Neural cell (in vitro differentiated cells): Measurements from ENCODE around the gene SDR42E1. TPM values are rescaled to one million over a fixed set of nuclear protein-coding genes. Genes with fewer than 3 reads are reported as not detected.

Experiments used
- H2AFZ ChIP-seq: fragments of 200-600, 300-800 bp; sonication (generic), shearing (Covaris generic); 2 replicates; pipeline ENCODE4 v1.6.0; 2014; ENCODE audit warnings: low read depth, mild to moderate bottlenecking, antibody characterized with exemption, low read length, moderate library complexity
- H3F3A ChIP-seq: fragments of 200-600 bp; shearing (Covaris generic); 2 replicates; pipeline ENCODE4 v1.6.1; 2016; ENCODE audit warnings: mild to moderate bottlenecking, moderate library complexity, mixed read lengths, antibody characterized with exemption, low read length; ENCODE audit not compliant: insufficient read depth, poor library complexity, severe bottlenecking
- H3K27ac ChIP-seq: fragments of 200-600, 300-800 bp; sonication (generic), shearing (Covaris generic); 2 replicates; pipeline ENCODE4 v1.5.1; 2014; ENCODE audit warnings: mild to moderate bottlenecking, low read length, moderate library complexity
- H3K27me3 ChIP-seq: fragments of 300-800, 200-600 bp; sonication (generic), shearing (Covaris generic); 2 replicates; pipeline ENCODE4 v1.6.0; 2014; ENCODE audit warnings: mild to moderate bottlenecking, low read depth, low read length, moderate library complexity; ENCODE audit not compliant: insufficient read depth
- H3K36me3 ChIP-seq: fragments of 300-800, 200-600 bp; sonication (generic), shearing (Covaris generic); 2 replicates; pipeline ENCODE4 v1.5.1; 2014; ENCODE audit warnings: mild to moderate bottlenecking, antibody characterized with exemption, low read length, moderate library complexity; ENCODE audit not compliant: insufficient read depth
- H3K4me2 ChIP-seq: fragments of 300-800, 200-600 bp; sonication (generic), shearing (Covaris generic); 2 replicates; pipeline ENCODE4 v1.6.0; 2014; ENCODE audit warnings: mild to moderate bottlenecking, low read length
- H3K4me3 ChIP-seq: fragments of 300-800, 200-600 bp; sonication (generic), shearing (Covaris generic); 2 replicates; pipeline ENCODE4 v1.5.1; 2014; ENCODE audit warnings: mild to moderate bottlenecking, low read length, moderate library complexity
- H3K79me2 ChIP-seq: fragments of 200-600 bp; shearing (Covaris generic); replicated peaks from 2 replicates; pipeline ENCODE4 v1.6.0; 2014; ENCODE audit warnings: mild to moderate bottlenecking, low read length, moderate library complexity; ENCODE audit not compliant: insufficient read depth
- H3K9ac ChIP-seq: fragments of 300-800, 200-600 bp; sonication (generic), shearing (Covaris generic); 2 replicates; pipeline ENCODE4 v1.6.1; 2016; ENCODE audit warnings: mild to moderate bottlenecking, low read length, mixed read lengths
- H3K9me2 ChIP-seq: fragments of 200-600 bp; shearing (Covaris generic); 2 replicates; pipeline ENCODE4 v1.6.1; 2016; ENCODE audit warnings: mild to moderate bottlenecking, low read length, mixed read lengths; ENCODE audit not compliant: insufficient read depth
- H3K9me3 ChIP-seq: fragments of 200-600, 300-800 bp; sonication (generic), shearing (Covaris generic); 2 replicates; pipeline ENCODE4 v1.6.1; 2016; ENCODE audit warnings: mild to moderate bottlenecking, mixed run types, low read length, moderate library complexity, mixed read lengths
- H4K20me1 ChIP-seq: fragments of 200-600 bp; shearing (Covaris generic); 2 replicates; pipeline ENCODE4 v1.6.1; 2016; ENCODE audit warnings: mild to moderate bottlenecking, mixed run types; ENCODE audit not compliant: insufficient read depth
- EP300 ChIP-seq: fragments of 450-650 bp; conservative IDR thresholded peaks from 2 replicates; pipeline ENCODE4 v1.6.1; 2014; ENCODE audit warnings: antibody characterized with exemption, mild to moderate bottlenecking, moderate library complexity; ENCODE audit not compliant: poor library complexity, severe bottlenecking
- EZH2 ChIP-seq: fragments of 200-600, 300-800 bp; shearing (Covaris generic), sonication (generic); IDR thresholded peaks from 2 replicates; pipeline ENCODE4 v1.6.1; 2014; ENCODE audit warnings: antibody characterized with exemption, low read length, borderline replicate concordance, mild to moderate bottlenecking; ENCODE audit not compliant: insufficient read depth, poor library complexity, severe bottlenecking
- MXI1 ChIP-seq: fragments of 450-650 bp; conservative IDR thresholded peaks from 2 replicates; pipeline ENCODE4 v1.6.1; 2014; ENCODE audit warnings: antibody characterized with exemption, mild to moderate bottlenecking; ENCODE audit not compliant: poor library complexity, severe bottlenecking
- POLR2AphosphoS5 ChIP-seq: IDR thresholded peaks from 2 replicates; pipeline ENCODE4 v1.6.1; 2012
- RAD21 ChIP-seq: fragments of 450-650 bp; conservative IDR thresholded peaks from 2 replicates; pipeline ENCODE4 v1.6.1; 2014; ENCODE audit warnings: antibody characterized with exemption, mild to moderate bottlenecking, moderate library complexity
- REST ChIP-seq: IDR thresholded peaks from 2 replicates; pipeline ENCODE4 v1.6.1; 2012; ENCODE audit warnings: borderline replicate concordance
- SMC3 ChIP-seq: fragments of 450-650 bp; conservative IDR thresholded peaks from 2 replicates; pipeline ENCODE4 v1.6.1; 2014; ENCODE audit warnings: antibody characterized with exemption, mild to moderate bottlenecking, moderate library complexity; ENCODE audit not compliant: poor library complexity
- TAF1 ChIP-seq: IDR thresholded peaks from 2 replicates; pipeline ENCODE4 v1.6.1; 2012; ENCODE audit warnings: low read depth
- polyA plus RNA-seq: library from polyadenylated mRNA; depleted of rRNA; stranded (reverse); fragments of >200 nt; gene quantifications from 2 replicates; pipeline ENCODE4 v1.2.3, GENCODE V29; 2014
- TF ChIP-seq, protein P1 (sequence below): fragments of 450-650 bp; IDR thresholded peaks from 2 replicates; pipeline ENCODE4 v1.5.1; 2014; ENCODE audit warnings: antibody characterized with exemption, mild to moderate bottlenecking, moderate library complexity; ENCODE audit not compliant: poor library complexity, severe bottlenecking

SDR42E1 gene
- polyA plus RNA-seq, 1 donor from 2014 or later, result 0.02 TPM

DNA sequence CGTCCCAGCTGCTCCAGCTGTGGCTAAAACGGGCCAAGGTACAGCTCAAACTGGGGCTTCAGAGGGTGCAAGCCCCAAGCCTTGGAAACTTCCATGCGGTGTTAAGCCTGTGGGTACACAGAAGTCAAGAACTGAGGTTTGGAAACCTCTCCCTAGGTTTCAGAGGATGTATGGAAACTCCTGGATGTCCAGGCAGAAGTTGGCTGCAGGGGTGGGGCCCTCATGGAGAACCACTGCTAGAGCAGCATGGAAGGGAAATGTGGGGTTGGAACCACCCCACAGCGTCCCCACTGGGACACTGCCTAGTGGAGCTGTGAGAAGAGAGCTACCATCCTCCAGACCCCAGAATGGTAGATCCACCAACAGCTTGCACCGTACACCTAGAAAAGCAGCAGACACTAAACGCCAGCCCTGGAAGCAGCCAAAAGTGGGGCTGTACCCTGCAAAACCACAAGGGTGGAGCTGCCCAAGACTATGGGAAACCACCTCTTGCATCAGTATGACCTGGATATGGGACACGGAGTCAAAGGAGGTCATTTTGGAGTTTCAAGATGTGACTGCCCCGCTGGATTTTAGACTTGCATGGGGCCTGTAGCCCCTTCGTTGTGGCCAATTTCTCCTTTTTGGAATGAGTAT, 2.2 kb downstream of the SDR42E1 start:
- no peak overlapping the region for H3K4me2 ChIP-seq
- H2AFZ ChIP-seq, result no peak overlapping the region
- H3K9me3 ChIP-seq, result no peaks in the 10 kb centered on the region
- H3K4me3 ChIP-seq, result no peak overlapping the region
- no peaks in the 10 kb centered on the region for H3F3A ChIP-seq
- TF ChIP-seq RAD21 (no peak), MXI1 (no peak), SMC3 (no peak), EP300 (no peak), TAF1 (no peak), POLR2AphosphoS5 (no peak), EZH2 (no peak), REST (no peak)
- TF ChIP-seq, protein P1, sequence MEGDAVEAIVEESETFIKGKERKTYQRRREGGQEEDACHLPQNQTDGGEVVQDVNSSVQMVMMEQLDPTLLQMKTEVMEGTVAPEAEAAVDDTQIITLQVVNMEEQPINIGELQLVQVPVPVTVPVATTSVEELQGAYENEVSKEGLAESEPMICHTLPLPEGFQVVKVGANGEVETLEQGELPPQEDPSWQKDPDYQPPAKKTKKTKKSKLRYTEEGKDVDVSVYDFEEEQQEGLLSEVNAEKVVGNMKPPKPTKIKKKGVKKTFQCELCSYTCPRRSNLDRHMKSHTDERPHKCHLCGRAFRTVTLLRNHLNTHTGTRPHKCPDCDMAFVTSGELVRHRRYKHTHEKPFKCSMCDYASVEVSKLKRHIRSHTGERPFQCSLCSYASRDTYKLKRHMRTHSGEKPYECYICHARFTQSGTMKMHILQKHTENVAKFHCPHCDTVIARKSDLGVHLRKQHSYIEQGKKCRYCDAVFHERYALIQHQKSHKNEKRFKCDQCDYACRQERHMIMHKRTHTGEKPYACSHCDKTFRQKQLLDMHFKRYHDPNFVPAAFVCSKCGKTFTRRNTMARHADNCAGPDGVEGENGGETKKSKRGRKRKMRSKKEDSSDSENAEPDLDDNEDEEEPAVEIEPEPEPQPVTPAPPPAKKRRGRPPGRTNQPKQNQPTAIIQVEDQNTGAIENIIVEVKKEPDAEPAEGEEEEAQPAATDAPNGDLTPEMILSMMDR, result no peak
- H3K36me3 ChIP-seq, result no peaks in the 10 kb centered on the region
- H3K27me3 ChIP-seq, result no peaks in the 10 kb centered on the region
- no peaks in the 10 kb centered on the region for H4K20me1 ChIP-seq
- H3K9ac ChIP-seq, result no peak overlapping the region
- no peaks in the 10 kb centered on the region for H3K9me2 ChIP-seq
- H3K27ac ChIP-seq, result no peak overlapping the region
- H3K79me2 ChIP-seq, result no peaks in the 10 kb centered on the region

DNA sequence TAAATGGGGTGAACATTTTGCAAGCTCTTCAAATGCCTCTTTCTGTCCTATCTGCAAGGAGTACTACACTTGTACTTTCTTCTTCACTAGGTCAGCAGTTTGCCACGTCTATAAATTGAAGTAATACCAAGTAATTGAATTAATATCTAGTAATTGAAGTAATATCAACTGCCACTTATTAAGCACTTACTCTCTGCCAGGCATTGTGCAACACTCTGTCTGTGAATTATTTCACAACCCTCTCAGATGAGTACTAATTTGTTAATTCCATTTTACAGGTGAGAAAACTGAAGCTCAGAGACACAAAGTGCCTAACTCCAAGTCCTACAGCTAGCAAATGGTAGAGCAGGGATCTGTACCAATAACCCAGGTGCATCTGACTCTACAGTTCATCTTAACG, 4.1 kb downstream of the SDR42E1 start:
- Histone ChIP-seq H3K27ac (no peak overlapping the region), H3F3A (no peaks in the 10 kb centered on the region), H4K20me1 (no peaks in the 10 kb centered on the region), H3K4me2 (no peak overlapping the region), H3K36me3 (no peaks in the 10 kb centered on the region), H3K27me3 (no peaks in the 10 kb centered on the region), H3K79me2 (no peaks in the 10 kb centered on the region), H3K9me3 (no peaks in the 10 kb centered on the region), H3K4me3 (no peak overlapping the region), H3K9ac (no peak overlapping the region), H3K9me2 (no peaks in the 10 kb centered on the region), H2AFZ (no peak overlapping the region)
- TF ChIP-seq SMC3 (no peak), TAF1 (no peak), EZH2 (no peak), RAD21 (no peak), POLR2AphosphoS5 (no peak), MXI1 (no peak), EP300 (no peak), REST (no peak)
- TF ChIP-seq, protein P1, result no peak
